GM12873 (cell line): ENCODE data around the gene BPNT1.
A peak's percentile ranks its signal among the peaks of the same experiment; 100 is the strongest.

Source experiments
- CTCF ChIP-seq: IDR thresholded peaks from 2 replicates; pipeline ENCODE4 v1.5.1; 2012; ENCODE audit warnings: low read depth, mild to moderate bottlenecking, moderate library complexity, low read length, control low read depth; ENCODE audit not compliant: insufficient read depth; ENCODE audit errors: missing control alignments

BPNT1 gene

GRCh38 chr1:220067269-220068204 lies 22.1 kb downstream of the BPNT1 start:
- no peak for TF ChIP-seq CTCF

GRCh38 chr1:220062629-220063028 lies 27.0 kb downstream of the BPNT1 start:
- TF ChIP-seq CTCF = no peak

GRCh38 chr1:220060876-220061275 lies 28.7 kb downstream of the BPNT1 start:
- TF ChIP-seq CTCF = no peak

GRCh38 chr1:220056374-220056773 lies 33.2 kb downstream of the BPNT1 start:
- no peak for TF ChIP-seq CTCF

- peak; percentile 71 for TF ChIP-seq CTCF
Measured at GRCh38 chr1:220046052-220046930, 43.3 kb downstream of the BPNT1 start, which contains the start of gene EPRS1. Gene EPRS1, minus strand, starts transcription at chr1:220046505. Its CDS starts 117 bp downstream, at chr1:220046388.

GRCh38 chr1:220045356-220046051 lies 44.1 kb downstream of the BPNT1 start:
- no peak for TF ChIP-seq CTCF
